Measurements from ENCODE around the gene CEMP1. TPM values are rescaled to one million over a fixed set of nuclear protein-coding genes. Genes with fewer than 3 reads are reported as not detected.
"Not testable (repeated sequence)": the region's sequence is repeated elsewhere in the genome, so short reads cannot be mapped to it uniquely, and the experiment has no call there.

CEMP1 gene
- total and polyA plus RNA-seq, 2 donors (not counting 1 experiment from before 2014, with no cell fraction given): 0.66 to 2.3 TPM

- H3K4me3 ChIP-seq (ENCODE audit: control extremely low read depth in 1 of 5, extremely low read depth in 1 of 5, insufficient read depth in 1 of 5, low read depth in 2 of 5, low read length in 4 of 5); H3K4me3 Mint-ChIP-seq; H4K20me1 ChIP-seq (ENCODE audit: control insufficient read depth, insufficient read depth, low read length, poor library complexity, severe bottlenecking); ATAC-seq (ENCODE audit: low read depth); H2AFZ ChIP-seq (ENCODE audit: insufficient read depth, low read depth, low read length, poor library complexity, severe bottlenecking); H3K4me2 ChIP-seq (replicated peaks; ENCODE audit: low read depth, low read length, poor library complexity, severe bottlenecking); H3K9me3 ChIP-seq (ENCODE audit: control extremely low read depth in 1 of 3, control insufficient read depth in 2 of 3, insufficient read depth in 1 of 3, low read length in 2 of 3); H3K9me3 Mint-ChIP-seq (ENCODE audit: insufficient read depth); intact Hi-C loops (cut with micrococcal nuclease); H3K27me3 Mint-ChIP-seq; H3K27me3 ChIP-seq (replicated peaks in 1 of 4; ENCODE audit: control extremely low read depth in 1 of 4, control insufficient read depth in 3 of 4, insufficient read depth in 4 of 4, low read length in 3 of 4); H3K27ac ChIP-seq (ENCODE audit: low read length in 2 of 2); H3K79me2 ChIP-seq (ENCODE audit: control insufficient read depth, insufficient read depth, low read length); CTCF ChIA-PET; DNase-seq; H3K9ac ChIP-seq (ENCODE audit: low read length); H3K36me3 ChIP-seq (replicated peaks in 1 of 2; ENCODE audit: control extremely low read depth in 1 of 2, control insufficient read depth in 1 of 2, extremely low read depth in 1 of 2, insufficient read depth in 2 of 2, low read length in 1 of 2); H3K27ac Mint-ChIP-seq; H3K4me1 ChIP-seq (ENCODE audit: control insufficient read depth in 2 of 2, insufficient read depth in 2 of 2, low read length in 2 of 2); H3K4me1 Mint-ChIP-seq; POLR2A ChIA-PET: not testable (repeated sequence)
- no CpG with 5 or more reads among the region's 11 CpGs for WGBS (ENCODE audit: insufficient coverage)
These were observed 37.4 kb upstream of the CEMP1 start for GRCh38 chr16:2568573-2568972.

- H4K20me1 ChIP-seq (ENCODE audit: control insufficient read depth, insufficient read depth, low read length, poor library complexity, severe bottlenecking); H3K4me3 Mint-ChIP-seq; H3K9me3 Mint-ChIP-seq (ENCODE audit: insufficient read depth); H3K9ac ChIP-seq (ENCODE audit: low read length); H2AFZ ChIP-seq (ENCODE audit: insufficient read depth, low read depth, low read length, poor library complexity, severe bottlenecking); H3K27me3 ChIP-seq (replicated peaks in 1 of 4; ENCODE audit: control extremely low read depth in 1 of 4, control insufficient read depth in 3 of 4, insufficient read depth in 4 of 4, low read length in 3 of 4); CTCF ChIA-PET; DNase-seq; H3K4me1 Mint-ChIP-seq; H3K79me2 ChIP-seq (ENCODE audit: control insufficient read depth, insufficient read depth, low read length); intact Hi-C loops (cut with micrococcal nuclease); H3K36me3 ChIP-seq (replicated peaks in 1 of 2; ENCODE audit: control extremely low read depth in 1 of 2, control insufficient read depth in 1 of 2, extremely low read depth in 1 of 2, insufficient read depth in 2 of 2, low read length in 1 of 2); H3K4me2 ChIP-seq (replicated peaks; ENCODE audit: low read depth, low read length, poor library complexity, severe bottlenecking); H3K4me3 ChIP-seq (ENCODE audit: control extremely low read depth in 1 of 5, extremely low read depth in 1 of 5, insufficient read depth in 1 of 5, low read depth in 2 of 5, low read length in 4 of 5); H3K27ac ChIP-seq (ENCODE audit: low read length in 2 of 2); POLR2A ChIA-PET; H3K9me3 ChIP-seq (ENCODE audit: control extremely low read depth in 1 of 3, control insufficient read depth in 2 of 3, insufficient read depth in 1 of 3, low read length in 2 of 3); H3K27ac Mint-ChIP-seq; ATAC-seq (ENCODE audit: low read depth); H3K27me3 Mint-ChIP-seq; H3K4me1 ChIP-seq (ENCODE audit: control insufficient read depth in 2 of 2, insufficient read depth in 2 of 2, low read length in 2 of 2): not testable (repeated sequence)
- no CpG with 5 or more reads among the region's 6 CpGs for WGBS (ENCODE audit: insufficient coverage)
These were observed 36.3 kb upstream of the CEMP1 start for GRCh38 chr16:2567506-2567905.

- H3K9me3 Mint-ChIP-seq (ENCODE audit: insufficient read depth); H3K27ac Mint-ChIP-seq; H3K27ac ChIP-seq (ENCODE audit: low read length in 2 of 2); H3K9ac ChIP-seq (ENCODE audit: low read length); H3K4me1 ChIP-seq (ENCODE audit: control insufficient read depth in 2 of 2, insufficient read depth in 2 of 2, low read length in 2 of 2); intact Hi-C loops (cut with micrococcal nuclease); H3K79me2 ChIP-seq (ENCODE audit: control insufficient read depth, insufficient read depth, low read length); H3K4me3 ChIP-seq (ENCODE audit: control extremely low read depth in 1 of 5, extremely low read depth in 1 of 5, insufficient read depth in 1 of 5, low read depth in 2 of 5, low read length in 4 of 5); H3K4me2 ChIP-seq (replicated peaks; ENCODE audit: low read depth, low read length, poor library complexity, severe bottlenecking); H3K36me3 ChIP-seq (replicated peaks in 1 of 2; ENCODE audit: control extremely low read depth in 1 of 2, control insufficient read depth in 1 of 2, extremely low read depth in 1 of 2, insufficient read depth in 2 of 2, low read length in 1 of 2); H4K20me1 ChIP-seq (ENCODE audit: control insufficient read depth, insufficient read depth, low read length, poor library complexity, severe bottlenecking); DNase-seq; H3K27me3 Mint-ChIP-seq; H2AFZ ChIP-seq (ENCODE audit: insufficient read depth, low read depth, low read length, poor library complexity, severe bottlenecking); H3K9me3 ChIP-seq (ENCODE audit: control extremely low read depth in 1 of 3, control insufficient read depth in 2 of 3, insufficient read depth in 1 of 3, low read length in 2 of 3); H3K4me1 Mint-ChIP-seq; H3K4me3 Mint-ChIP-seq; CTCF ChIA-PET; H3K27me3 ChIP-seq (replicated peaks in 1 of 4; ENCODE audit: control extremely low read depth in 1 of 4, control insufficient read depth in 3 of 4, insufficient read depth in 4 of 4, low read length in 3 of 4); POLR2A ChIA-PET: not testable (repeated sequence)
- ATAC-seq (ENCODE audit: low read depth): peak; percentile 84
- peak; percentile 52 for TF ChIP-seq CTCF (IDR thresholded peaks at IDR 0.05)
- no CpG with 5 or more reads among the region's 4 CpGs for WGBS (ENCODE audit: insufficient coverage)
These were observed 29.6 kb upstream of the CEMP1 start for GRCh38 chr16:2560798-2561133.
